Measurements from ENCODE around the gene FUT3.
"Not testable (repeated sequence)": the region's sequence is repeated elsewhere in the genome, so short reads cannot be mapped to it uniquely, and the experiment has no call there.

FUT3 gene

GRCh38 chr19:5851302-5851701 is at the start of gene FUT3:
TSS of gene FUT3 (minus strand) at chr19:5851449.
- DNase-seq (ENCODE audit: low spot score): no peak

- DNase-seq (ENCODE audit: low spot score): no peak
Measured at GRCh38 chr19:5900976-5901375, 49.7 kb upstream of the FUT3 start.

- no peak for DNase-seq (ENCODE audit: low spot score)
Measured at GRCh38 chr19:5899728-5900526, 48.7 kb upstream of the FUT3 start.

GRCh38 chr19:5897189-5897969 is 46.1 kb upstream of the FUT3 start:
- DNase-seq (ENCODE audit: low spot score): no peak

- no peak for DNase-seq (ENCODE audit: low spot score)
Measured at GRCh38 chr19:5896365-5897076, 45.3 kb upstream of the FUT3 start.

- DNase-seq (ENCODE audit: low spot score): no peak
Measured at GRCh38 chr19:5895890-5896289, 44.6 kb upstream of the FUT3 start.

GRCh38 chr19:5895409-5895808 is 44.2 kb upstream of the FUT3 start:
- DNase-seq (ENCODE audit: low spot score): no peak

GRCh38 chr19:5894704-5895349 is 43.6 kb upstream of the FUT3 start:
- DNase-seq (ENCODE audit: low spot score): no peak

GRCh38 chr19:5893907-5894703 is 42.9 kb upstream of the FUT3 start:
- no peak for DNase-seq (ENCODE audit: low spot score)

GRCh38 chr19:5893296-5893903 is 42.2 kb upstream of the FUT3 start:
- no peak for DNase-seq (ENCODE audit: low spot score)

GRCh38 chr19:5892772-5893275 is 41.6 kb upstream of the FUT3 start:
- no peak for DNase-seq (ENCODE audit: low spot score)

- DNase-seq (ENCODE audit: low spot score): no peak
Measured at GRCh38 chr19:5891938-5892771, 40.9 kb upstream of the FUT3 start.

GRCh38 chr19:5891572-5891937 is 40.3 kb upstream of the FUT3 start:
- DNase-seq (ENCODE audit: low spot score): no peak

- no peak for DNase-seq (ENCODE audit: low spot score)
Measured at GRCh38 chr19:5890099-5890498, 38.9 kb upstream of the FUT3 start.

GRCh38 chr19:5889288-5889971 is 38.2 kb upstream of the FUT3 start:
- DNase-seq (ENCODE audit: low spot score): no peak

GRCh38 chr19:5884065-5884811 is 33.0 kb upstream of the FUT3 start:
- not testable (repeated sequence) for DNase-seq (ENCODE audit: low spot score)

- not testable (repeated sequence) for DNase-seq (ENCODE audit: low spot score)
Measured at GRCh38 chr19:5883157-5883873, 32.1 kb upstream of the FUT3 start.

Measured in globus pallidus (tissue), 1 donor.